Prostate gland (tissue), 2 donors: ENCODE data around the gene LTBP2. TPM values are rescaled to one million over a fixed set of nuclear protein-coding genes. Genes with fewer than 3 reads are reported as not detected.

Experiments used
- DNase-seq: peaks from one replicate; pipeline ENCODE4 v3.0.0-alpha.2; 2019; ENCODE audit warnings: low spot score
- H3K27ac ChIP-seq, 2 donors: fragments of 200-600 bp; sonication (generic); 2 replicates each; pipeline ENCODE4 v1.5.1; 2017 to 2019
- H3K27me3 ChIP-seq: fragments of 200-600 bp; sonication (generic); replicated peaks from 2 replicates; pipeline ENCODE4 v1.5.1; 2019; ENCODE audit not compliant: insufficient read depth
- H3K36me3 ChIP-seq, 2 donors: fragments of 200-600 bp; sonication (generic); 1 replicate in 1 of 2; 2 replicates in 1 of 2; pipeline versions ENCODE4 v1.5.1 to v1.8.1; 2017 to 2019
- H3K4me1 ChIP-seq: fragments of 200-600 bp; sonication (generic); replicated peaks from 2 replicates; pipeline ENCODE4 v1.5.1; 2019
- H3K4me3 ChIP-seq, 2 donors: fragments of 200-600 bp; sonication (generic); 2 replicates each; pipeline ENCODE4 v1.5.1; 2017 to 2019
- H3K9me3 ChIP-seq: fragments of 200-600 bp; sonication (generic); 2 replicates; pipeline ENCODE4 v1.5.1; 2017
- CTCF ChIP-seq, 4 experiments: fragments of 200-600 bp in 2 of 4; fragments of 450-650 bp in 2 of 4; sonication (generic) in 2 of 4; IDR thresholded peaks; 1 replicate in 3 of 4; 2 replicates in 1 of 4; pipeline ENCODE4 v1.5.1; 2016 to 2019; ENCODE audit warnings: antibody characterized with exemption in 4 of 4, mild to moderate bottlenecking in 2 of 4, moderate library complexity in 2 of 4
- POLR2A ChIP-seq: fragments of 450-650 bp; IDR thresholded peaks from one replicate; pipeline ENCODE4 v1.6.1; 2016; ENCODE audit warnings: antibody characterized with exemption, mild to moderate bottlenecking
- POLR2AphosphoS5 ChIP-seq: sonication (generic); formaldehyde crosslinking; IDR thresholded peaks from one replicate; pipeline ENCODE4 v1.6.1; 2017; ENCODE audit warnings: antibody characterized with exemption
- WGBS: methylation state at CpG from one replicate; pipeline ENCODE4 v1.1.5; 2018; 5-methylcytosine and 5-hydroxymethylcytosine counted together
- intact Hi-C: fragments of 100-400 bp; cut with DNase I; formaldehyde crosslinking; loops from one replicate; pipeline ENCODE4 v1.14.2; 2022
- total RNA-seq, 2 donors: library from RNA; depleted of rRNA; stranded (reverse); fragments of >200 nt; gene quantifications; one replicate each; pipeline ENCODE4 v1.1.0, GENCODE V29; 2016

LTBP2 gene
- total RNA-seq, 2 donors from 2014 or later = 47.0 to 90.7 TPM

DNA sequence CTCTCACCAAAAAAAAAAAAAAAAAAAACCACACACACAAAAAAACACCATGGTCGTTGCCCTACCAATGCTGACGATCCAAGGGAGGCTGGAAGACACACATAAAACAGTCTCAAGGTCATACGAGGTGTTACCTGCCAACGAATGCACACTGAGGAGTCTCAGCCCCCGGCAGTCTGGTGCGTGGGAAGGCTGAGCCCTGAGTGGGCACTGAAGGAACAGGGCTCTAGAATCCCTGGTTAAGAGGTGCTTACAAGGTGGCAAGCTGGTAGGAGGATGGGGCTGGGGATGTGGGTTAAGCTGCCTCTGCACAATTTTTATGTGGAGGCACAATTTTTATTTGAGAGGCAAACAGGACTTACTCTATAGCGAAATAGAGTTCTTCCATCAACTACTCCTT, 7.9 kb downstream of the LTBP2 start:
- Histone ChIP-seq H3K36me3 (no peaks in the 10 kb centered on the region), H3K27me3 (no peaks in the 10 kb centered on the region), H3K4me3 (no peak overlapping the region), H3K4me1 (peaks cover 6% of the 10 kb centered on the region), H3K27ac (no peak overlapping the region), H3K9me3 (no peaks in the 10 kb centered on the region)
- no peak for TF ChIP-seq POLR2AphosphoS5
- intact Hi-C loops = no loop called here
- no peak for DNase-seq
- 87% methylated on average over 7 of the region's 7 CpGs for WGBS

GRCh38 chr14:74601982-74602381, 10.1 kb downstream of the LTBP2 start:
- TF ChIP-seq CTCF (IDR thresholded peaks at IDR 0.05) = no peak
- Histone ChIP-seq H3K27ac (no peak overlapping the region), H3K4me1 (peaks cover 8% of the 10 kb centered on the region), H3K4me3 (no peak overlapping the region), H3K27me3 (no peaks in the 10 kb centered on the region), H3K9me3 (no peaks in the 10 kb centered on the region), H3K36me3 (no peaks in the 10 kb centered on the region)
- no peak for DNase-seq
- intact Hi-C loops = no loop called here
- 84% methylated on average over 11 of the region's 11 CpGs for WGBS

DNA sequence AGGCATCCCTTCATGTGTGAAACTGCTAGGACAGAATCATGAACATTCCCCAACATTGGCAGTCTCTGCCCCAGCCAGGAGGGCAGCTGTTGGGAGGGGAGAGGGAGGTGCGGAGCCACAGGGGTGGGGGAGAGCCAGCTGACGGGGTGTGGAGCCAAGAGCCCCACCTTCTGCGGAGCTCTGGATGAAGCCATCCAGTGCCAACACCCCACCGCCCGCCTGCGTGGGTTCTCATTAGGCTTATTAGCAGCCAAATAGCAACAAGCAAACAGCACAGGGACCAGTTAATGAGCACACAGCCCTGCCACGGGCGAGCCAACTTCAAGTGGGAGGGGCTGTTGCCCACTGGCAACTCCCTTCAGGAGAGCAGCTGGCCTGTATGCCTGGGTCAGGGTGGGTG, 12.1 kb downstream of the LTBP2 start:
- 32% methylated on average over 8 of the region's 8 CpGs for WGBS
- Histone ChIP-seq H3K36me3 (no peaks in the 10 kb centered on the region), H3K27me3 (no peaks in the 10 kb centered on the region), H3K4me1 (peaks cover 8% of the 10 kb centered on the region), H3K9me3 (no peaks in the 10 kb centered on the region), H3K4me3 (no peak overlapping the region), H3K27ac (peak overlapping the region; percentile 48 to 72)
- intact Hi-C loops = no loop called here
- no peak for TF ChIP-seq POLR2AphosphoS5
- TF ChIP-seq POLR2A = no peak
- no peak for TF ChIP-seq CTCF (IDR thresholded peaks at IDR 0.05)
- DNase-seq = no peak

DNA sequence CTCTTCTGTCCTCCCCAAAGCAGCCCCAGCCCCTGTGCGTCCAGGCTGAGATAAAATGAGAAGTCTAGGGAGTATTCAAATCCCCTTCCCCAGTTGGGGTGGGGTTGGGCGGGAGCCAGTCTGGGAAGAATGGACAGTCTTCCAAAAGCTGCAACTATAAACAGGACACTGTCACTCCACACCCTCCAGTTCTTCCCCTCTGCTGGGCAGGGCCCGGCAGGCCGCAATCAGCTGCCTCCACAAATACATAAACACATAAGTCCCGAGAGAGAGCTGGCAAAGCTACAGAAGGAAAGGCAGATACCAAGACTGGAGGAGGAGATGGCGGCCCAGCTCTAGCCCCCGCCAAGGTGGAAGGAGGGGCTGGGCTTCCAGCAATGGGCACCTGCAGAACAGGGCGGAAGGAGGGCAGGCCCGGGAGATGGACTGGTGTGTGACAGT, 12.7 kb downstream of the LTBP2 start:
- TF ChIP-seq POLR2AphosphoS5 (peak; percentile 77), POLR2A (no peak), CTCF (IDR thresholded peaks at IDR 0.05) (no peak)
- intact Hi-C loops = no loop called here
- no peak overlapping the region for H3K4me3 ChIP-seq
- H3K27me3 ChIP-seq = no peaks in the 10 kb centered on the region
- peak overlapping the region; percentile 48 to 72 for H3K27ac ChIP-seq
- WGBS = 22% methylated on average over 9 of the region's 9 CpGs
- no peaks in the 10 kb centered on the region for H3K36me3 ChIP-seq
- peak; percentile 72 for DNase-seq
- no peaks in the 10 kb centered on the region for H3K9me3 ChIP-seq
- H3K4me1 ChIP-seq = peaks cover 8% of the 10 kb centered on the region

DNA sequence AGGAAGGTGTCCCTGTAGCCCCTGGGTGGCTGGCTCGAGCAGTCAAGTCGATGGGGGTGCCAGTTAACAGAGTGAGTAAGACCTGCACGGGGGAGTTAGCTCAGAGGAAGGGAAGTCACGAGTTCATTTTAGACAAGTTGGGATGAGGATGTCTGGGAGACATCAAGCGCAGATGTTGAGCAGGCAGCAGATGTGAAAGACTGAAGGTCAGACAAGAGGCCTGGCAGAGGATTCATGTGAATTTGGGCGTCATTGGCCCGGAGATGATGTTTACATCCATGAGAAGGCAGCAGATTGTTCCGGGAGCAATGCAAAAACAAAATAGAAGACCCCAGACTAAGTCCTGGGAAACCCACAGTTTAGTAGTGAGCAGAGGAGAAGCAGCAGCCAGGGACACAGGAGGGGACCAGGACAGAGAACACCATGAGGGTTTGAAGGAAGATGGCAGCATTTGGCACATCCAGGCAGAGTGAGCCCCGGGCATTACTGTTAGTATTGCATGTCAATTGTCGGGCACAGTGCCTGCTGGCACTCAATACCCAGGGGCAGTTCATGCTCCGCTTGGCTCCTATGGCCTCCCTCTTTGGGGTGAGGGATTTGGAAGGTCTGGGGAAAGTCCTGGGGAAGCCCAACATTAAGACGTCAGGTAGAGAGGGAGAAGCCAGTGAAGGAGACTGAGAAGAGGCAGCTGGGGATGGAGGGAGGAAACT, 15.1 kb downstream of the LTBP2 start:
- Histone ChIP-seq H3K27me3 (no peaks in the 10 kb centered on the region), H3K4me1 (peaks cover 8% of the 10 kb centered on the region), H3K4me3 (no peak overlapping the region), H3K9me3 (no peaks in the 10 kb centered on the region), H3K36me3 (no peaks in the 10 kb centered on the region), H3K27ac (no peak overlapping the region)
- DNase-seq = no peak
- intact Hi-C loops = no loop called here
- TF ChIP-seq CTCF (IDR thresholded peaks at IDR 0.05) (no peak), POLR2A (no peak), POLR2AphosphoS5 (no peak)
- 76% methylated on average over 12 of the region's 12 CpGs for WGBS
